ENCODE results near the gene GARS1. TPM values are rescaled to one million over a fixed set of nuclear protein-coding genes. Genes with fewer than 3 reads are reported as not detected.
A peak's percentile ranks its signal among the peaks of the same experiment; 100 is the strongest.
"Not testable (repeated sequence)": the region's sequence is repeated elsewhere in the genome, so short reads cannot be mapped to it uniquely, and the experiment has no call there.

The GARS1 gene
- total RNA-seq, 1 donor from 2014 or later = 262 TPM

GRCh38 chr7:30562909-30563308 lies 31.8 kb upstream of the GARS1 start:
- H3K4me1 Mint-ChIP-seq = peaks cover 2% of the 10 kb centered on the region
- no peaks in the 10 kb centered on the region for H3K9me3 Mint-ChIP-seq
- peaks cover 8% of the 10 kb centered on the region for H3K36me3 Mint-ChIP-seq (ENCODE audit: low read depth)
- no peaks in the 10 kb centered on the region for H3K27me3 Mint-ChIP-seq
- peak; percentile 49 for DNase-seq
- H3K27ac Mint-ChIP-seq = no peak overlapping the region
- intact Hi-C loops (cut with micrococcal nuclease) = no loop called here
- no peak overlapping the region for H3K4me3 Mint-ChIP-seq

- Mint-ChIP-seq H3K9me3 (no peaks in the 10 kb centered on the region), H3K36me3 (ENCODE audit: low read depth) (peaks cover 11% of the 10 kb centered on the region), H3K27me3 (no peaks in the 10 kb centered on the region), H3K27ac (no peak overlapping the region), H3K4me1 (peaks cover 2% of the 10 kb centered on the region), H3K4me3 (no peak overlapping the region)
- no peak for DNase-seq
- intact Hi-C loops (cut with micrococcal nuclease) = no loop called here
These were observed 31.2 kb upstream of the GARS1 start for GRCh38 chr7:30563326-30563942.

GRCh38 chr7:30564243-30564892 lies 30.3 kb upstream of the GARS1 start:
- H3K9me3 Mint-ChIP-seq = no peaks in the 10 kb centered on the region
- H3K36me3 Mint-ChIP-seq (ENCODE audit: low read depth) = peaks cover 16% of the 10 kb centered on the region
- H3K4me1 Mint-ChIP-seq = peaks cover 2% of the 10 kb centered on the region
- H3K27me3 Mint-ChIP-seq = no peaks in the 10 kb centered on the region
- DNase-seq = peak; percentile 93
- peak overlapping the region; percentile 13 for H3K27ac Mint-ChIP-seq
- H3K4me3 Mint-ChIP-seq = no peak overlapping the region
- intact Hi-C loops (cut with micrococcal nuclease) = loop anchor here (1.0 to 2.0 kb wide), 4 partner anchors 16 to 402 kb away; no protein-coding TSS in a partner anchor

- no peak overlapping the region for H3K27ac Mint-ChIP-seq
- H3K27me3 Mint-ChIP-seq = no peaks in the 10 kb centered on the region
- intact Hi-C loops (cut with micrococcal nuclease) = no loop called here
- peaks cover 21% of the 10 kb centered on the region for H3K36me3 Mint-ChIP-seq (ENCODE audit: low read depth)
- H3K4me3 Mint-ChIP-seq = no peak overlapping the region
- H3K9me3 Mint-ChIP-seq = no peaks in the 10 kb centered on the region
- H3K4me1 Mint-ChIP-seq = peaks cover 2% of the 10 kb centered on the region
- no peak for DNase-seq
These were observed 28.1 kb upstream of the GARS1 start for GRCh38 chr7:30566596-30566995.

GRCh38 chr7:30567081-30567480 lies 27.6 kb upstream of the GARS1 start:
- Mint-ChIP-seq H3K27ac (peak overlapping the region; percentile 4), H3K4me1 (peaks cover 2% of the 10 kb centered on the region), H3K4me3 (no peak overlapping the region), H3K36me3 (ENCODE audit: low read depth) (peaks cover 21% of the 10 kb centered on the region), H3K27me3 (no peaks in the 10 kb centered on the region), H3K9me3 (no peaks in the 10 kb centered on the region)
- no peak for DNase-seq
- intact Hi-C loops (cut with micrococcal nuclease) = no loop called here

GRCh38 chr7:30570238-30570637 lies 24.4 kb upstream of the GARS1 start:
- H3K9me3 Mint-ChIP-seq; intact Hi-C loops (cut with micrococcal nuclease); H3K4me3 Mint-ChIP-seq; H3K27me3 Mint-ChIP-seq; H3K4me1 Mint-ChIP-seq; H3K27ac Mint-ChIP-seq; DNase-seq: not testable (repeated sequence)
- H3K36me3 Mint-ChIP-seq (ENCODE audit: low read depth) = peaks cover 36% of the 10 kb centered on the region

GRCh38 chr7:30572212-30572841 lies 22.4 kb upstream of the GARS1 start:
- intact Hi-C loops (cut with micrococcal nuclease) = no loop called here
- H3K36me3 Mint-ChIP-seq (ENCODE audit: low read depth) = peaks cover 53% of the 10 kb centered on the region
- peaks cover 13% of the 10 kb centered on the region for H3K9me3 Mint-ChIP-seq
- H3K4me1 Mint-ChIP-seq = peaks cover 2% of the 10 kb centered on the region
- peak; percentile 53 for DNase-seq
- peak overlapping the region; percentile 37 for H3K27ac Mint-ChIP-seq
- H3K4me3 Mint-ChIP-seq = no peak overlapping the region
- no peaks in the 10 kb centered on the region for H3K27me3 Mint-ChIP-seq

- DNase-seq = no peak
- Mint-ChIP-seq H3K4me1 (peaks cover 2% of the 10 kb centered on the region), H3K27ac (no peak overlapping the region), H3K9me3 (peaks cover 28% of the 10 kb centered on the region), H3K36me3 (ENCODE audit: low read depth) (peaks cover 67% of the 10 kb centered on the region), H3K4me3 (no peak overlapping the region), H3K27me3 (no peaks in the 10 kb centered on the region)
- intact Hi-C loops (cut with micrococcal nuclease) = no loop called here
These were observed 18.8 kb upstream of the GARS1 start for GRCh38 chr7:30575910-30576309.

GRCh38 chr7:30583181-30583580 lies 11.5 kb upstream of the GARS1 start:
- Mint-ChIP-seq H3K36me3 (ENCODE audit: low read depth) (peaks cover 65% of the 10 kb centered on the region), H3K27me3 (no peaks in the 10 kb centered on the region)
- intact Hi-C loops (cut with micrococcal nuclease) = no loop called here

GRCh38 chr7:30584415-30584814 lies 10.3 kb upstream of the GARS1 start:
- Mint-ChIP-seq H3K4me1 (peaks cover 1% of the 10 kb centered on the region), H3K27me3 (no peaks in the 10 kb centered on the region), H3K27ac (no peak overlapping the region), H3K9me3 (peaks cover 7% of the 10 kb centered on the region), H3K4me3 (no peak overlapping the region), H3K36me3 (ENCODE audit: low read depth) (peaks cover 59% of the 10 kb centered on the region)
- peak; percentile 23 for DNase-seq
- intact Hi-C loops (cut with micrococcal nuclease) = no loop called here

More at GRCh38 chr7:30583181-30583580, 11.5 kb upstream of the GARS1 start:
- DNase-seq = peak; percentile 13
- peaks cover 1% of the 10 kb centered on the region for H3K4me1 Mint-ChIP-seq
- H3K4me3 Mint-ChIP-seq = no peak overlapping the region
- no peak overlapping the region for H3K27ac Mint-ChIP-seq
- peaks cover 10% of the 10 kb centered on the region for H3K9me3 Mint-ChIP-seq

GRCh38 chr7:30584965-30585364 lies 9.7 kb upstream of the GARS1 start:
- Mint-ChIP-seq H3K36me3 (ENCODE audit: low read depth) (peaks cover 57% of the 10 kb centered on the region), H3K4me1 (peaks cover 1% of the 10 kb centered on the region), H3K27ac (no peak overlapping the region), H3K27me3 (no peaks in the 10 kb centered on the region), H3K4me3 (no peak overlapping the region), H3K9me3 (peaks cover 7% of the 10 kb centered on the region)
- DNase-seq = peak; percentile 36
- intact Hi-C loops (cut with micrococcal nuclease) = no loop called here

- Mint-ChIP-seq H3K27ac (no peak overlapping the region), H3K9me3 (peaks cover 3% of the 10 kb centered on the region), H3K27me3 (no peaks in the 10 kb centered on the region), H3K4me1 (peaks cover 1% of the 10 kb centered on the region), H3K36me3 (ENCODE audit: low read depth) (peaks cover 51% of the 10 kb centered on the region), H3K4me3 (no peak overlapping the region)
- peak; percentile 40 for DNase-seq
- intact Hi-C loops (cut with micrococcal nuclease) = no loop called here
These were observed 9.0 kb upstream of the GARS1 start for GRCh38 chr7:30585675-30586074.

GRCh38 chr7:30587547-30587946 lies 7.1 kb upstream of the GARS1 start:
- Mint-ChIP-seq H3K36me3 (ENCODE audit: low read depth) (peaks cover 43% of the 10 kb centered on the region), H3K4me1 (peaks cover 12% of the 10 kb centered on the region)
- H3K4me3 Mint-ChIP-seq; H3K9me3 Mint-ChIP-seq; intact Hi-C loops (cut with micrococcal nuclease); H3K27me3 Mint-ChIP-seq; H3K27ac Mint-ChIP-seq: not testable (repeated sequence)
- DNase-seq = peak; percentile 27

GRCh38 chr7:30589111-30589510 lies 5.6 kb upstream of the GARS1 start:
- H3K4me1 Mint-ChIP-seq = peaks cover 23% of the 10 kb centered on the region
- H3K36me3 Mint-ChIP-seq (ENCODE audit: low read depth) = peaks cover 30% of the 10 kb centered on the region
- no peak for DNase-seq
- H3K4me3 Mint-ChIP-seq = no peak overlapping the region
- H3K9me3 Mint-ChIP-seq = peaks cover 3% of the 10 kb centered on the region
- intact Hi-C loops (cut with micrococcal nuclease) = no loop called here
- no peaks in the 10 kb centered on the region for H3K27me3 Mint-ChIP-seq
- H3K27ac Mint-ChIP-seq = no peak overlapping the region
